Measurements from ENCODE around the gene ENKD1. TPM values are rescaled to one million over a fixed set of nuclear protein-coding genes. Genes with fewer than 3 reads are reported as not detected.

ENKD1 gene
- total and polyA plus RNA-seq, 10 of the 15 experiments (the other 5 are each of a cell fraction or from before 2014, with no cell fraction given) = 0.19 to 8.1 (median 2.8) TPM

DNA sequence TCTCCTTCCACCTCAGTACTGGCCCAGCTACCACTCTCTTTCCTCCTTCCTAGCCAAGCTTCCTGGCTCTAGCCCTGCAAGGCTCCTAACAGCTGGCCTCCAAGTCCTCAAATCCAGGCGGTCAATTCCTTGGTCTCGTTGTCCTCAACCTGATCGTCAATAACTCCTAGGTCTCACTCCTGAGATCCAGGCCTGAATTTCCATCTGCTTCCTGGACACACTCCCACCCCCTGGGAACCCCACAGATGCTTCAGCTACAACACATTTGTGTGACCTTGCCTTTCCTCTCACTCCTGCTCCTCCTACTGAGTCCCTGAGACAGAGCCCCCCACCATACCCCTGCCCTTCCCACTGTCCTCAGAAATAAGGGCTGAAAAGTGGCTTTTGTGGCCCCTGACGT, 2.3 kb downstream of the ENKD1 start (continued):
- TF ChIP-seq, protein P1, sequence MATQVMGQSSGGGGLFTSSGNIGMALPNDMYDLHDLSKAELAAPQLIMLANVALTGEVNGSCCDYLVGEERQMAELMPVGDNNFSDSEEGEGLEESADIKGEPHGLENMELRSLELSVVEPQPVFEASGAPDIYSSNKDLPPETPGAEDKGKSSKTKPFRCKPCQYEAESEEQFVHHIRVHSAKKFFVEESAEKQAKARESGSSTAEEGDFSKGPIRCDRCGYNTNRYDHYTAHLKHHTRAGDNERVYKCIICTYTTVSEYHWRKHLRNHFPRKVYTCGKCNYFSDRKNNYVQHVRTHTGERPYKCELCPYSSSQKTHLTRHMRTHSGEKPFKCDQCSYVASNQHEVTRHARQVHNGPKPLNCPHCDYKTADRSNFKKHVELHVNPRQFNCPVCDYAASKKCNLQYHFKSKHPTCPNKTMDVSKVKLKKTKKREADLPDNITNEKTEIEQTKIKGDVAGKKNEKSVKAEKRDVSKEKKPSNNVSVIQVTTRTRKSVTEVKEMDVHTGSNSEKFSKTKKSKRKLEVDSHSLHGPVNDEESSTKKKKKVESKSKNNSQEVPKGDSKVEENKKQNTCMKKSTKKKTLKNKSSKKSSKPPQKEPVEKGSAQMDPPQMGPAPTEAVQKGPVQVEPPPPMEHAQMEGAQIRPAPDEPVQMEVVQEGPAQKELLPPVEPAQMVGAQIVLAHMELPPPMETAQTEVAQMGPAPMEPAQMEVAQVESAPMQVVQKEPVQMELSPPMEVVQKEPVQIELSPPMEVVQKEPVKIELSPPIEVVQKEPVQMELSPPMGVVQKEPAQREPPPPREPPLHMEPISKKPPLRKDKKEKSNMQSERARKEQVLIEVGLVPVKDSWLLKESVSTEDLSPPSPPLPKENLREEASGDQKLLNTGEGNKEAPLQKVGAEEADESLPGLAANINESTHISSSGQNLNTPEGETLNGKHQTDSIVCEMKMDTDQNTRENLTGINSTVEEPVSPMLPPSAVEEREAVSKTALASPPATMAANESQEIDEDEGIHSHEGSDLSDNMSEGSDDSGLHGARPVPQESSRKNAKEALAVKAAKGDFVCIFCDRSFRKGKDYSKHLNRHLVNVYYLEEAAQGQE (IDR thresholded peaks at IDR 0.05; ENCODE audit: low read depth, low read length) = no peak
- TF ChIP-seq, protein P2, sequence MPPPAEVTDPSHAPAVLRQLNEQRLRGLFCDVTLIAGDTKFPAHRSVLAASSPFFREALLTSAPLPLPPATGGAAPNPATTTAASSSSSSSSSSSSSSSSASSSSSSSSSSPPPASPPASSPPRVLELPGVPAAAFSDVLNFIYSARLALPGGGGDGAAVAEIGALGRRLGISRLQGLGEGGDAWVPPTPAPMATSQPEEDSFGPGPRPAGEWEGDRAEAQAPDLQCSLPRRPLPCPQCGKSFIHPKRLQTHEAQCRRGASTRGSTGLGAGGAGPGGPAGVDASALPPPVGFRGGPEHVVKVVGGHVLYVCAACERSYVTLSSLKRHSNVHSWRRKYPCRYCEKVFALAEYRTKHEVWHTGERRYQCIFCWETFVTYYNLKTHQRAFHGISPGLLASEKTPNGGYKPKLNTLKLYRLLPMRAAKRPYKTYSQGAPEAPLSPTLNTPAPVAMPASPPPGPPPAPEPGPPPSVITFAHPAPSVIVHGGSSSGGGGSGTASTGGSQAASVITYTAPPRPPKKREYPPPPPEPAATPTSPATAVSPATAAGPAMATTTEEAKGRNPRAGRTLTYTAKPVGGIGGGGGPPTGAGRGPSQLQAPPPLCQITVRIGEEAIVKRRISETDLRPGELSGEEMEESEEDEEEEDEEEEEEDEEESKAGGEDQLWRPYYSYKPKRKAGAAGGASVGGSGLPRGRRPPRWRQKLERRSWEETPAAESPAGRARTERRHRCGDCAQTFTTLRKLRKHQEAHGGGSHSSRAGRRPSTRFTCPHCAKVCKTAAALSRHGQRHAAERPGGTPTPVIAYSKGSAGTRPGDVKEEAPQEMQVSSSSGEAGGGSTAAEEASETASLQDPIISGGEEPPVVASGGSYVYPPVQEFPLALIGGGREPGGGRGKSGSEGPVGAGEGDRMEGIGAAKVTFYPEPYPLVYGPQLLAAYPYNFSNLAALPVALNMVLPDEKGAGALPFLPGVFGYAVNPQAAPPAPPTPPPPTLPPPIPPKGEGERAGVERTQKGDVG (CRISPR knock-in tag; IDR thresholded peaks at IDR 0.05) = no peak

DNA sequence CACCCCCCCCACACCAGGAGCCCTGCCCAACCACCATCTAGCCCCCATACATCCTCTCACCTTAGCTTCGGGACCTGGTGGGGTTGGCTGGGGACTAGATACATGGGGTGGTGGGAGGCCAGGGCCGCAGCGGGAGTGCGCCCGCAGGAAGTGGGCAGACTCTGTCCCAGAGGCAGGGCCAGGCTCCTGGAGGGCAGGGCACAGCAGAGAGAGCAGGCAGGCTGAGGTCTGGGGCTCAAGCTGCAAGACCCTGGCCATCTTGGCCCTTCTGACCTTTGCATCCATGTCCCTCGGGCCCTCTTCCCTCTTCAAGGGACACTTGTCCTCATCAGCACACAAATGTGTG, 2.7 kb downstream of the ENKD1 start:
- 82% methylated on average over 6 of the region's 6 CpGs for WGBS (ENCODE audit: insufficient coverage, insufficient replicate concordance, low lambda C conversion rate, missing lambda C conversion rate)
- H3K9ac ChIP-seq (ENCODE audit: control insufficient read depth, insufficient read depth, low read length) = no peak overlapping the region
- TF ChIP-seq RB1 (IDR thresholded peaks at IDR 0.05; ENCODE audit: borderline replicate concordance) (no peak), KAT2A (conservative IDR thresholded peaks at IDR 0.05; ENCODE audit: control insufficient read depth, low read depth, low read length) (no peak), RFX5 (IDR thresholded peaks at IDR 0.05; ENCODE audit: low read depth, low read length) (no peak), SP1 (IDR thresholded peaks at IDR 0.05; ENCODE audit: low read depth, low read length) (no peak)
- TF ChIP-seq, protein P3, sequence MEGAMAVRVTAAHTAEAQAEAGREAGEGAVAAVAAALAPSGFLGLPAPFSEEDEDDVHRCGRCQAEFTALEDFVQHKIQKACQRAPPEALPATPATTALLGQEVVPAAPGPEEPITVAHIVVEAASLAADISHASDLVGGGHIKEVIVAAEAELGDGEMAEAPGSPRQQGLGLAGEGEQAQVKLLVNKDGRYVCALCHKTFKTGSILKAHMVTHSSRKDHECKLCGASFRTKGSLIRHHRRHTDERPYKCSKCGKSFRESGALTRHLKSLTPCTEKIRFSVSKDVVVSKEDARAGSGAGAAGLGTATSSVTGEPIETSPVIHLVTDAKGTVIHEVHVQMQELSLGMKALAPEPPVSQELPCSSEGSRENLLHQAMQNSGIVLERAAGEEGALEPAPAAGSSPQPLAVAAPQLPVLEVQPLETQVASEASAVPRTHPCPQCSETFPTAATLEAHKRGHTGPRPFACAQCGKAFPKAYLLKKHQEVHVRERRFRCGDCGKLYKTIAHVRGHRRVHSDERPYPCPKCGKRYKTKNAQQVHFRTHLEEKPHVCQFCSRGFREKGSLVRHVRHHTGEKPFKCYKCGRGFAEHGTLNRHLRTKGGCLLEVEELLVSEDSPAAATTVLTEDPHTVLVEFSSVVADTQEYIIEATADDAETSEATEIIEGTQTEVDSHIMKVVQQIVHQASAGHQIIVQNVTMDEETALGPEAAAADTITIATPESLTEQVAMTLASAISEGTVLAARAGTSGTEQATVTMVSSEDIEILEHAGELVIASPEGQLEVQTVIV (IDR thresholded peaks at IDR 0.05; ENCODE audit: borderline replicate concordance, partially characterized antibody) = no peak
- no peak for DNase-seq (ENCODE audit: low read depth, low spot score)
- no peak for FAIRE-seq
- no peaks in the 10 kb centered on the region for H4K20me1 ChIP-seq (ENCODE audit: control insufficient read depth, insufficient read depth)
- H3K4me1 ChIP-seq (ENCODE audit: control insufficient read depth, insufficient read depth, low read length) = peaks cover 26% of the 10 kb centered on the region
- no peak overlapping the region for H2AFZ ChIP-seq (ENCODE audit: control insufficient read depth, low read depth, low read length)
- H3K27ac ChIP-seq (ENCODE audit: control insufficient read depth, insufficient read depth) = no peak overlapping the region
- POLR2A ChIA-PET = interaction anchor here (0.5 to 1.1 kb wide), 2 partner anchors 134 to 155 kb away, joined by 3 to 6 read pairs; no protein-coding TSS in a partner anchor
- SMC1A ChIA-PET (ENCODE audit: uncharacterized antibody, unreplicated experiment) = no interaction called here
- H3K79me2 ChIP-seq (ENCODE audit: control insufficient read depth, insufficient read depth, low read length) = peaks cover 12% of the 10 kb centered on the region
- in situ Hi-C loops (cut with MboI) = no loop called here
- H3K4me2 ChIP-seq (ENCODE audit: control insufficient read depth, insufficient read depth) = no peak overlapping the region
- H3K4me3 ChIP-seq = no peak overlapping the region
- intact Hi-C loops (cut with micrococcal nuclease; ENCODE audit: unreplicated experiment) = loop anchor here (5.0 kb wide), 1 partner anchor 507 kb away; the partner anchor contains the start of genes FBXL8 and TRADD
- RAD21 ChIA-PET (ENCODE audit: unreplicated experiment) = interaction anchor here (0.9 to 1.0 kb wide), 2 partner anchors 9 to 143 kb away, joined by 3 to 4 read pairs; no protein-coding TSS in a partner anchor
- ATAC-seq = no peak
- peaks cover 0 to 4% of the 10 kb centered on the region in 2 experiments; a peak in 1 of 4 replicates for H3K36me3 ChIP-seq (ENCODE audit: control insufficient read depth in 2 of 2, insufficient read depth in 2 of 2, low read length in 1 of 2)
- CTCF ChIA-PET = interaction anchor here (1.2 to 11.9 kb wide), 4 partner anchors 19 to 262 kb away, joined by 3 to 196 read pairs (median 6); partner anchors contain the start of gene CARMIL2
- no peaks in the 10 kb centered on the region for H3K9me3 ChIP-seq (replicated peaks; ENCODE audit: control insufficient read depth, insufficient read depth, low read length)
- no TSS peak for BruUV-seq (replicated peaks)
- no peaks in the 10 kb centered on the region for H3K27me3 ChIP-seq (replicated peaks in 1 of 2; ENCODE audit: control insufficient read depth in 2 of 2, insufficient read depth in 2 of 2, low read length in 1 of 2)

Measured in GM12878 (cell line).